ENCODE measurements around the gene TMEM43. TPM values are rescaled to one million over a fixed set of nuclear protein-coding genes. Genes with fewer than 3 reads are reported as not detected.
A peak's percentile ranks its signal among the peaks of the same experiment; 100 is the strongest.

TMEM43 gene
- total RNA-seq, 2 donors from 2014 or later, result 107 to 115 TPM

DNA sequence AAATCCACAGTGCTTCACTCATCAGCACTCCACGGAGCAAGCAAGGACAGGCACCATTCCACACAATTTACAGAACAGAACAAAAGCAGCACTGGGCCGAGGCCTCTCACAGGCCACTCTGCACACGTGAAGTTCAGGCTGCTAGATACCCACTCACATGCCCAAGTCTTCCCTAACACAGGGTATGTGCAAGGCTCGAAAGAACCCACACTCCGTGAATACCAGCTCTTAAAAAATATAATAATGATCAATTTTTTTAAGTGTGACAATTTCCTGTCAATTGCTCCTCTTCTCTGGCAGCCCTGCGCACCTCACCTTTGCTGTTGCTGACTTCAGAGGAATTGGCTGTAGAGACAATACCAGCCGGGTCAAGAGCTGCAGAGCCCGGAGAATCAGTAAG lies 34.6 kb downstream of the TMEM43 start:
- no peak for DNase-seq (ENCODE audit: low spot score)
- intact Hi-C loops (cut with DNase I), result no loop called here

DNA sequence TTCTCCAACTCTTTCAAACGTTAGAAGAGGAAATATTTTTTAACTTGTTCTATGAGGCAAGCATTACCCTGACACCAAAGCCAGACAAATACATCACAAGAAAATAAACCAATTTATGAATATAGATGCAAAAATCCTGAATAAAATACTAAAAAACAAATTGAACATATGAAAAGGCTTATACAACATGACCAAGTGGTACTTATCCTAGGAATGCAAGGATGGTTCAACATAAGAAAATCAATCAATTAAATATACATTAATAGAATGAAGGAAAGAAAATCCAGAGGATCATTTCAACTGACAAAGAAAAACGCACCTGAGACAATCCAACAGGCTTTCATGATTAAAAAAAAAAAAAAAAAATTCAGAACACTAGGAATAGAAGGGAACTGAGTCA lies 36.4 kb downstream of the TMEM43 start:
- DNase-seq (ENCODE audit: low spot score), result no peak
- intact Hi-C loops (cut with DNase I), result no loop called here

DNA sequence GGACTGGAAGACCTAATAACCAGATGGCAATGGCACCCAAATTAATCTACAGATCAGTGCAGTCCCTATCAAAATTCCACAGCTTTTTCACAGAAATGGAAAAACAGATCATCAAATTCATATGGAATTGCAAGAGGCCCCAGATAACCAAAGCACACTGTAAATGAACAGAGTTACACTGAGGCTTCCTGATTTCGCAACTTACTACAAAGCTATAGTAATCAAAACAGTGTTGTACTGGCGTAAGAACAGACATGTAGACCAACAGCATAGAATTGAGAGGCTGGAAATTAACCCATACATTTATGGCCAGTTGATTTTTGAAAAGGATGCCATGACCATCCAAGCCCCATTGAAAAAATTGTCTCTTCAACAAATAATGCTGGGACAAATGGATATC lies 37.3 kb downstream of the TMEM43 start:
- DNase-seq (ENCODE audit: low spot score), result no peak
- intact Hi-C loops (cut with DNase I), result no loop called here

DNA sequence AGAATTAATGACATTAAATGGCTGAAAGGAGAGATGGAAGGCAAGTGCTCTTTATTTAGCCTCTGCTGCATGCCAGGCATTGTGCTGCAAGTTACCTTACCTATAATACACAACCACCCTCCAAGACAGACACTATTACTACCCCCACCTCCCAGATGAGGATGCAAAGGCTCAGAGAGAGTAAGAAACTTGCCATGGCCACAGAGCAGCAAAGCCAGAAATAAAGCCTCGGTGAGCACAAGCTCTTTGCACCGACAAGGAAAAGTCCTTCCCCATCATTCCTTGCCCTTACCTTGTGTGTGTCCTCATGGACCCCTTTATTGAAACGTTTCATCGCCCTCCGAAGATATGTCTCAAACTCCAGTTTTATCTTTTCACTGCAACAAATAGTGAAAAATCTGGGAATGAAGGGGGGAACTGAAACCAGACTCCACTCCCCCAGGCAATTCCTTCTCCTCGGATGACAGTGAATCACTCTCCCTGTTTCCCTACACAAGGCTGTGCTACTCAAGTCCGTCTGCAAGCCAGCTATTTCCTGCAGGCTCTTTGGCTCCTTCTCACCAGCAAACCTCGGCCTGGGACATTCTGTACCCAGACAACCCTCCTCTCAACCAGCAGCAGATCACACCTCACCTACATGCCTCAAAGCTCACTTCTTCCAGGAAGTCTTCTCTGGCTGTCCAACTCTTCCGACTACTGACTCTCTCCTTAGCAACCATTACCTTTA lies 42.2 kb downstream of the TMEM43 start:
- DNase-seq (ENCODE audit: low spot score), result no peak
- intact Hi-C loops (cut with DNase I), result no loop called here

DNA sequence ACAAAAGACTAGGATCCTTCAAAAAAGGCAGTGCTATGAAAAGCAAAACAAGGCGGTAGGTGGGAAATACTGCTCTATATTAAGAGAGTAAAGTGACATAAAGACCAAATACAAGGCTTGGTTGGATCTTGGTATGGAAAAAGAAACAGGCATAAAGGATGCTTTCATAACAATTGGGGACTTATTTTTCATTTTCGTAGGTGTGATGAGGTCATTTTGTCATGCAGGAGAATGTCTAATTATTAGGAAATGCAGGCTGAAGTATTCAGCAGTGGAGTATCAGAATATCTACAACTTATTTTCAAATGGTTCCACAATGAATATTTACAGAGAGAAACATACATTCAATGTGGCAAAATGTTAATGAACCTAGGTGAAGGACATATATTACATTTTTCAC lies 44.6 kb downstream of the TMEM43 start:
- intact Hi-C loops (cut with DNase I), result no loop called here
- DNase-seq (ENCODE audit: low spot score), result no peak

DNA sequence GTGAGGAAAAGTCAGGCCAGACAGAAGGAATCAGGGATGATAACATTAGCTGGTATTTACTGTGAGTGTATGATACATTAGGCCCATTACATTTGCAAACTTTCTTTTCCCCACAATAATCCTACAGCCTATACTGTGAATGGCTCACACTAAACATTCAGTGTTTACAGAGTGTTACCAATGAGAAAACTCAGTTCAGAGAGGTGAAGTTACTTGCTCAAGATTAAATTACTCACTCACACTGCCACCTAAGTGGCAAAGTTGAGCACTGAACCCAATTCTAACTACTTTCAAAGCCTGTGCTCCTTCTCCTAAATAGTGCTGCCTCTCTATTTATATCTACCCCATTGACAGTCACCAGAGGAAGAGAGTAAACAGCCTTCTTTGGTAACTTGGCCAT lies 45.0 kb downstream of the TMEM43 start:
- DNase-seq (ENCODE audit: low spot score), result no peak
- intact Hi-C loops (cut with DNase I), result loop anchor here in 1 of 2 donors (10.0 kb wide), 1 partner anchor 45 kb away; the partner anchor contains the start of genes CHCHD4 and TMEM43

DNA sequence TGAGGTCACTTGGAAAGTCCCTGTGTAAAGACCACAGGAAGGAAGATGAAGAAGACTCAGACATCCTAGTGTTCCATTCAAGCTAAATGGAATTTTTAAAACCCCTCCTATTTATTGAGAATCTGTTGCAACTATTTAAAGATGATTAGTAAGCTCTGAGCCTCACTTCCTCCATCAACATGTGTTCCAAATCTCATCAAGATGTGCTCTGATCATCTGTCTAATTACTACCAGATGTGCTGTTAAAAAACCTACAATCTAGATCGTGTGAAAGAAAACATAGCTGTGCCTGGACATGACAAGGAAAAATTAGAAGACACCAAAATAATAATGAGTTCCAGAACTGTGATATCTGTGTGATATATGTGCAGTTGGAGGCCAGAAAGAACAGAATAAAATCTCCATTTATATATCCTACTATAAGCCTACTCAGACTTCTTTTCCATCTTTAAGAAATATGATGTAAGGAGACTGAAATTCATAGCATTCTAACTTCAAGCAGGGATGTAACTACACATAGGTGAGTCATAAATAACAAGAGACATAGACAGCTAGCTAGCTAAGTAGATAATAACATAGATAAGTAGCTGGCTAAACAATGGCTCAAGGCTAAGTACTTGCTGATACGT lies 45.8 kb downstream of the TMEM43 start:
- intact Hi-C loops (cut with DNase I), result loop anchor here in 1 of 2 donors (10.0 kb wide), 1 partner anchor 46 kb away; the partner anchor contains the start of genes CHCHD4 and TMEM43
- DNase-seq (ENCODE audit: low spot score), result no peak

DNA sequence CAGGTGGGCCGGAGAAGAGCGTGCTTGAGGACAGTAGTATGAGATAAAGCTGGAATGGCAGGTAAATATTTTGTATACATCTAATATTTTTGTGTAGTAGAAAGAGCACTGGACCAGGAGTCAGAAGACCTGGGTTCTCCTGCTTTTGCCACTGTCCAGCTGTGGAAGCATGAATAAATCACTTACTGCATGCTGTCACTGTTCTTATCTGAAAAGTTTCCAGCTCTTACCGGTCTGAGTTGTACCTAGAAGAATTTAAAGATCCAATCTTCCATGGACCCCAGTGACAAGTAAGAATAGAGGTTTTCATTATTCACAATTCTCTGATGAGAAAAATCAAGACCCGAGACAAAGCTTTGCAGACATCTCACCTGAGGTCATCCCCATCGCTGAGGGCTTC lies 47.6 kb downstream of the TMEM43 start:
- intact Hi-C loops (cut with DNase I), result loop anchor here in 1 of 2 donors (10.0 kb wide), 1 partner anchor 48 kb away; the partner anchor contains the start of genes CHCHD4 and TMEM43
- DNase-seq (ENCODE audit: low spot score), result no peak

DNA sequence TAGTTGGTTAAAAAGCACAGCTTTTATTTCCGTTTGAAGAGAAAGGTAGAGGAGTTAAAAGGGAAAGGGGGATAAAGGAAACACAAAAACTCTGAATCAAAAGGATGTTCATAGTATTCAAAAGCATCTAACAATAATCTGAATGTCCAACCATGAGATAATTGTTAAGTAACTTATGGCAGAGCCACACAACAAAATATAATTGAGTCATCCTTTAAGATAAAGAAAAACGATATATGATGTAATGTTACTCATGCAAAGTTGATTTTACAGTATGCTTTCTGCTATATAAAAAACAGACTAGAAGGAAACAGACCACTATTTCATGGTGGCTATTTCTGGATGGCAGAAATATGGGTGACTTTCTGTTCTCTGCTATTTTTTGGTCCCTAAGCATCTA lies 49.6 kb downstream of the TMEM43 start:
- intact Hi-C loops (cut with DNase I), result loop anchor here in 1 of 2 donors (10.0 kb wide), 1 partner anchor 50 kb away; the partner anchor contains the start of genes CHCHD4 and TMEM43
- DNase-seq (ENCODE audit: low spot score), result no peak

DNA sequence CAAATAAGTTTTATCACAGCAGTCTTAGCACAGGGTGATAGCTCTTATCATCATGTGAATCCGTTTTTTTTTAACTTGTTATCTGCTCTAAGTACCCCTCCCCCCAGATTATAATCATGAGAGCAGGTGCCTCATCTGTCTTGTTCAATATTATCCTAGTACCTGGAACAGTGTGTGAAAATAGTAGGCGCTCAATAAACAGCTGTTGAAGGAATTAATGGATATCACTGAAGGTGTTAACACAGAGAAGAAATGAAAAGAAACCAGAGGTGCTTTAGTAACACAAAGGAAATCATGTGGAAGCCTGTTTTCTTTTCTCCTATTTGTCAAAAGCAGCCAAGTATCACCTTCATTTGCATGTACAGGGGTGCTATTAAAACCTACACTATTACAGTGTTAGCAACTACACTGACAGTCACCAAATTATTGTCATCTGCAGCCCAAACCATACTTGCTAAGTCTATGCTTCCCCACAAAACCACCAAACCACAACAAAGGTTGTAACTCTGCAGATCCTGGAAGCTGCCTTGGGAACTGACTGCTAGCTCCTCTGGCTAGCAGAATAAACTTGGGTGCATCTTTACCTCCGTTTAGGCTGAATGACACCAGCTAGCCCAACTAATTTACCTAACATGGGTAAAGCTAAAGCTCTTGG lies 50.7 kb downstream of the TMEM43 start:
- intact Hi-C loops (cut with DNase I), result loop anchor here in 1 of 2 donors (10.0 kb wide), 1 partner anchor 51 kb away; the partner anchor contains the start of genes CHCHD4 and TMEM43
- DNase-seq (ENCODE audit: low spot score), result no peak

DNA sequence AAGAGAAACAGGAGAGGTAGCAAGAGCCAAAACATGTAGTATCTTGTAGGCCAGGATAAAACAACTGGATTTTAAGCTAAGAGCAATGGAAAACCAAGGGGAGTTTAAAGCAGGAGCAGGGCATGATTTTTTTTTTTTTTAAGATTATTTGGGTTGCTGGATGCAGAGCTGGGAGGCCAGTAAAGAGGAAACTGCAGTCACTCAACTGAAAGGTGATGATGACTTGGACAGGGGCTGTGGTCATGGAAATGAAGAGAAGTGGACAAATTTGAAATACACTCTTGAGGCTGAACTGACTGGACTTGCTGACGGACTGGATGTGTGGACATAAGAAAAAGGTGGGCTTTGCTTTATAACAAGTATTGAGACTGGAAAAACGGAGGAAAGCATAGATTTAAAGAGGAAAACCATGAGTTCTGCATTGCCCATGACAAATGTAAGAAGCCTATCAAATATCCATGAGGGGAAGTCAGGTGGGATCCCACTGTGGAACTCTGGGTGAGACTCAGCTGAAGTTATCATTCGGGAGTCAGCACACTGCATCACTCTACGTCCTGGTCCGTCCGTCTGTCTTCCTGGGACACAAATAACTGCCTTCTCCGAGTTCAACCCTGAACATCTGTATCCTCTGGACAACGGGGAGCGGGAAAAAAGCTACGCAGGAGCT lies 52.9 kb downstream of the TMEM43 start:
- intact Hi-C loops (cut with DNase I), result loop anchor here (2.0 to 10.0 kb wide), 2 partner anchors 53 kb away; partner anchors contain the start of genes CHCHD4 (in 2 of the 2) and TMEM43 (in 2 of the 2)
- DNase-seq (ENCODE audit: low spot score), result no peak

DNA sequence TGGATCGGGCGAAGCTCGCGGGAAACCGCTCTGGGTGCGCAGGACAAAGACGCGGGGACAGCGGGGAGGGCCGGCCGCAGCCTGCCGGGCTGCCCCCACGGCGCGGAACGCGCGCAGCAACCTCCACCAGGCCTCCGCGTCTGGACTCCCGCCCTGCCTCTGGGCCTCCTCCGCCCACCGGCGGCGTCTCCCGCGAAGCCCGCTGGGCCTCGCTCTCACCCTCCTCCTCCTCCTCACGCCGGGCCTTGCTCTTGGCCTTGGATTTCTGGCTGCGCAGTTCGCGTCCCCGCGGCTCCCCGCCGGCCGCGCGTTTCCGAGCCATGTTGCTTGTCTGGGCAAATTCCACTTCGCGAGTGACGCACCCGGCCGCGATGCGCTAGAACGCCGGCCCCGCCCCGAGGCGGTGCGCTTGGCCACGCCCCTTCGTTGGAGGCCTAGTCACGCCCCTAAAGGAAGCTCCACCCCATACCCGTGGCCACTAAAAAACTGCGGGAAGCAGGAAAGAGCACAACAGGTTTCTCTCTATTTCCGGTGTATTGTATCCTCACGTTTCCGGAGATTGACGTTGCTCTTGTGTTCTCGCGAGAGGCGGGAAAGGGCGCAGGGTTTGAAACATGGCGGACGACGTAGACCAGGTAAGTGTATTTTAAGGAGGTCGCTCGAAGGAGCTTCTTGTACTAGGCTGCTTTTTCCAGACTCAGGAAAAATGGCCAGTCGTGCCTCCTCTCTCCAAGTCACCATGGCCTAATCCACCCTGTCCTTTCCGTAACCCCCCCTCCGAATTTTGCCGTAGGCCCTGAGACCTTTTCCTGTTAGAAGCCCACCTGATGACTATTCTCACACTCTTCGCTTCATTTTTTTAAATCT lies 53.6 kb downstream of the TMEM43 start, which contains the start of the genes LSM3 and XPC:
LSM3 (plus strand) TSS at position 571 of the 867 bp plus-strand sequence; CDS start at position 615, 44 bp downstream.
XPC (minus strand) TSS at position 355 of the 867 bp plus-strand sequence; CDS start at position 322, 33 bp downstream.
- DNase-seq (ENCODE audit: low spot score), result peak; percentile 99
- intact Hi-C loops (cut with DNase I), result loop anchor here (2.0 to 10.0 kb wide), 2 partner anchors 54 kb away; partner anchors contain the start of genes CHCHD4 (in 2 of the 2) and TMEM43 (in 2 of the 2)

DNA sequence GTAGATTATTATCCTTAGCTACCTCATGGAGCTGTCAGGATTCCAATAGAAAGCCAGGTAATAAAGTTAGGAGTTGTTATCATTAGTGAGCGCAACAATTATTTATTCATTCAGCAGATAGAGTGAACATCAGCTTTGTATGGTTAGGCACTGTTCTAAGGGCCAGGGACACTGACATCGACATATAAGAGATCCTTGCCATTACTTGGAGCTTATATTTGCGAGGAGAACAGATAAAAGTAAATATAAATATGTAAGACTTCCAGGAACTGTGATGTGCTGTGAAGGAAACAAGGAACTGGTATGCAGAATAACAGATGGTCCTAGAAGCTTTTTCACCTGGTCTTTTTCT lies 54.2 kb downstream of the TMEM43 start:
- intact Hi-C loops (cut with DNase I), result loop anchor here (2.0 to 10.0 kb wide), 2 partner anchors 54 kb away; partner anchors contain the start of genes CHCHD4 (in 2 of the 2) and TMEM43 (in 2 of the 2)
- DNase-seq (ENCODE audit: low spot score), result no peak

DNA sequence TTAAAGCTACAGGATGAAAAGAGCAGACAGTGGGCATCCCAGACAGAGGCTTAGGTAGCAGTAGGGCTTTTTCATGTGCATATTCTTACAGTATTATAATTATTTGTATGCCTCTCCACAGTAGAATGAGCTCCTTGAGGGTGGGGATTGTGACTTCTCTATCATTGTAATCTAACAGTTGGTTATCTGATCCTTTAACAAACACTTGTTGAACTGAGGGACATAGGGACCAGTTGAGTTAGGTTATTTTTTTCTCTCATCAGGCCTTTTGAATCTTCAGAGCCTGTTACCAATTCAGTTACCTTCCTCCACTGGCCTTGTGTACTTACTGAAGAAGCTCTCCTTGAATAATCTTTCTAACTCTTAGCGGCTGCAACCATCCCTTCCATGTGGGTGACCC lies 54.9 kb downstream of the TMEM43 start:
- DNase-seq (ENCODE audit: low spot score), result no peak
- intact Hi-C loops (cut with DNase I), result loop anchor here (2.0 to 10.0 kb wide), 2 partner anchors 55 kb away; partner anchors contain the start of genes CHCHD4 (in 2 of the 2) and TMEM43 (in 2 of the 2)

DNA sequence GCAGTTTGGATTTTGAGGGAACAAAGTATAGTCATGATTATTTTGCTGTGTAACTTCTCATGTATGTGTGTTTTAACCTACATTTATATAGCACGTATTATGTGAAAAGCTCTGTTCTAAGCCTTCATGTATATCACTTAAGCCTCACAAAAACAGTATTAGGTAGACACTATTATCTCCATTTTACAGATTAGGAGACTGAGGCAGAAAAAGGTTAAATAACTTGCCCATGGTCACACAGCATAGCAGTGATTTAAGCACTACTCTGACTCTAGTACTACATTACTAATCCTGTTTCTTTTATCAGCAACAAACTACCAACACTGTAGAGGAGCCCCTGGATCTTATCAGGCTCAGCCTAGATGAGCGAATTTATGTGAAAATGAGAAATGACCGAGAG lies 56.4 kb downstream of the TMEM43 start:
- intact Hi-C loops (cut with DNase I), result no loop called here
- DNase-seq (ENCODE audit: low spot score), result no peak

DNA sequence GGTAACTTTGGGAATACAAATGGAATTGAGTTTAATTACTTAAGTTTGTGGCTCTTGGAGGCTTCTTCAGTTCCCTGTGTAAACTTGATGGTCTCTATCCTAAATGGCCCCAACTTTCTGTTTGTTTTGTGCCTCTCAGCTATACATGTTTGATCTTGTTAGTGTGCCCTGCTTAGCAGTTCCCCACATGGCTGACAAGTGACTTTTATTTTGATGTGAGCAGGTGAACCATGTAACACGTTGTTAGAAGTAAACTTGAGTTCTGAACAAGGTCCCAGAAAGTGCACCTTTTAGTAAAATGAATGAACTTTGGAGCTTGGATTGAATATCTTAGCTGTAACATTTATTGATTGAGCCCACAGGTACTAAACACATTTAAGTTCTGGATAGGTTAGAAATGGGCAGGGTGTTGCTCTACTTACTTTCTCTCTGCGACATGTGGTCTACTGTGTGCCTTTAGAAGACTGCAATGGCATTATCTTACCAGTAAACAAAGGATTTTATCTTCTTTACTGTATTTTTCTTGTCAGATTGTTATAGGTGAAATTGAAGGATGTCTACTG lies 58.2 kb downstream of the TMEM43 start:
- intact Hi-C loops (cut with DNase I), result no loop called here
- no peak for DNase-seq (ENCODE audit: low spot score)

DNA sequence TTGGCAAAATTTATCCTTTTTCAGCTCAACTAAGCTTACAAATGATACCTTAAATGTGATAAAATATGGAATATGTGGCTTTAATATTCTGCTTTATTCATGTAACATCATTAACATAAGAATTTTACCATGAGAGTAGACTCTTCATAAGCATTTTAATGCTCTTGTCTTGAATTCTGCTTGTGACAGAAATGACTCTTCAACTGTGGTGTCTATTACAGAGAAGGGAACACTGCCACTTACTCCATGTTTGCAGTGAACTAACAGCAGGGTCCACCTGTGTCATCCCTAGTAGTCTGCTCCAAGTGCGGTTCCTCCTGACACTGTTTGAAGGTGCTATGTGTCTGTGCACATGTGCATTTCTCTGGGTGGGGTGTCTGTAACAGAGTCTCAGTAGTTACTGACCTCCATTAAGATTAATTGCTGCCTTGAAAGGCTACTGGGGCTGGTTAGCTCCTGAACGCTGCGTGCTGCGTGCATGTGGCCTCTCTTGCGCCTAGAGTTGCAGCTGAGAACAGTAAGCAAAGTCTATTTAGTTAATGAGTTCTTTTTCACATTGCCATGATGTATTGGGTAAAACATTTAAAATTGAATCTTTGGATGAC lies 62.1 kb downstream of the TMEM43 start:
- no peak for DNase-seq (ENCODE audit: low spot score)
- intact Hi-C loops (cut with DNase I), result no loop called here

Measured in posterior vena cava (tissue), 2 donors.